ENCODE data around the gene TRAK1. TPM values are rescaled to one million over a fixed set of nuclear protein-coding genes. Genes with fewer than 3 reads are reported as not detected.

Gene TRAK1
- total RNA-seq, 1 donor from 2014 or later: 58.4 TPM

GRCh38 chr3:42205800-42206514 lies 114.8 kb downstream of the TRAK1 start:
- DNase-seq: no peak
- H3K9me3 Mint-ChIP-seq: no peaks in the 10 kb centered on the region
- no peaks in the 10 kb centered on the region for H3K4me1 Mint-ChIP-seq
- H3K27ac Mint-ChIP-seq: no peak overlapping the region
- H3K27me3 Mint-ChIP-seq: no peaks in the 10 kb centered on the region
- intact Hi-C loops (cut with micrococcal nuclease): no loop called here
- no peak overlapping the region for H3K4me3 Mint-ChIP-seq
- ChIA-PET POLR2A (interaction anchor here (0.5 kb wide), 1 partner anchor 969 kb away, joined by 7 read pairs; no protein-coding TSS in a partner anchor), CTCF (interaction anchor here (3.0 kb wide), 1 partner anchor 16 kb away, joined by 10 read pairs; no protein-coding TSS in a partner anchor)
- H3K36me3 Mint-ChIP-seq (ENCODE audit: low read depth): peaks cover 93% of the 10 kb centered on the region
- TF ChIP-seq CTCF (IDR thresholded peaks at IDR 0.05): no peak
- no peak for ATAC-seq (ENCODE audit: low read depth)

GRCh38 chr3:42209917-42210316 lies 118.8 kb downstream of the TRAK1 start:
- ATAC-seq (ENCODE audit: low read depth) (no peak), DNase-seq (no peak)
- H3K27me3 Mint-ChIP-seq: no peaks in the 10 kb centered on the region
- no peak overlapping the region for H3K27ac Mint-ChIP-seq
- CTCF ChIA-PET: no interaction called here
- POLR2A ChIA-PET: no interaction called here
- TF ChIP-seq CTCF (IDR thresholded peaks at IDR 0.05): no peak
- H3K4me3 Mint-ChIP-seq: no peak overlapping the region
- H3K4me1 Mint-ChIP-seq: peaks cover 30% of the 10 kb centered on the region
- H3K9me3 Mint-ChIP-seq: no peaks in the 10 kb centered on the region
- H3K36me3 Mint-ChIP-seq (ENCODE audit: low read depth): peaks cover 92% of the 10 kb centered on the region
- intact Hi-C loops (cut with micrococcal nuclease): no loop called here

- TF ChIP-seq CTCF (IDR thresholded peaks at IDR 0.05): no peak
- no peak overlapping the region for H3K4me3 Mint-ChIP-seq
- ChIA-PET CTCF (no interaction called here), POLR2A (no interaction called here)
- H3K4me1 Mint-ChIP-seq: peaks cover 38% of the 10 kb centered on the region
- H3K36me3 Mint-ChIP-seq (ENCODE audit: low read depth): peaks cover 90% of the 10 kb centered on the region
- no peaks in the 10 kb centered on the region for H3K9me3 Mint-ChIP-seq
- intact Hi-C loops (cut with micrococcal nuclease): no loop called here
- no peak overlapping the region for H3K27ac Mint-ChIP-seq
- DNase-seq (no peak), ATAC-seq (ENCODE audit: low read depth) (no peak)
- no peaks in the 10 kb centered on the region for H3K27me3 Mint-ChIP-seq
These were observed 119.6 kb downstream of the TRAK1 start for GRCh38 chr3:42210726-42211125.

- intact Hi-C loops (cut with micrococcal nuclease): no loop called here
- no peak for DNase-seq
- Mint-ChIP-seq H3K27ac (peak overlapping the region; percentile 67), H3K9me3 (no peaks in the 10 kb centered on the region), H3K36me3 (ENCODE audit: low read depth) (peaks cover 78% of the 10 kb centered on the region), H3K27me3 (no peaks in the 10 kb centered on the region), H3K4me1 (peaks cover 62% of the 10 kb centered on the region), H3K4me3 (no peak overlapping the region)
- ChIA-PET POLR2A (interaction anchor here (1.1 kb wide), 1 partner anchor 44 kb away, joined by 3 read pairs; no protein-coding TSS in a partner anchor), CTCF (interaction anchor here (1.7 kb wide), 1 partner anchor 22 kb away, joined by 9 read pairs; no protein-coding TSS in a partner anchor)
- peak; percentile 34 for ATAC-seq (ENCODE audit: low read depth)
- no peak for TF ChIP-seq CTCF (IDR thresholded peaks at IDR 0.05)
These were observed 122.3 kb downstream of the TRAK1 start for GRCh38 chr3:42213417-42213816.

- DNase-seq (no peak), ATAC-seq (ENCODE audit: low read depth) (no peak)
- H3K4me3 Mint-ChIP-seq: no peak overlapping the region
- ChIA-PET POLR2A (no interaction called here), CTCF (interaction anchor here (1.7 kb wide), 1 partner anchor 23 kb away, joined by 9 read pairs; no protein-coding TSS in a partner anchor)
- peaks cover 62% of the 10 kb centered on the region for H3K4me1 Mint-ChIP-seq
- intact Hi-C loops (cut with micrococcal nuclease): no loop called here
- H3K27ac Mint-ChIP-seq: peak overlapping the region; percentile 67
- H3K36me3 Mint-ChIP-seq (ENCODE audit: low read depth): peaks cover 77% of the 10 kb centered on the region
- no peaks in the 10 kb centered on the region for H3K27me3 Mint-ChIP-seq
- TF ChIP-seq CTCF (IDR thresholded peaks at IDR 0.05): no peak
- H3K9me3 Mint-ChIP-seq: no peaks in the 10 kb centered on the region
These were observed 122.9 kb downstream of the TRAK1 start for GRCh38 chr3:42214064-42214463.
